ENCODE measurements around the gene GALNT10.

Gene GALNT10

DNA sequence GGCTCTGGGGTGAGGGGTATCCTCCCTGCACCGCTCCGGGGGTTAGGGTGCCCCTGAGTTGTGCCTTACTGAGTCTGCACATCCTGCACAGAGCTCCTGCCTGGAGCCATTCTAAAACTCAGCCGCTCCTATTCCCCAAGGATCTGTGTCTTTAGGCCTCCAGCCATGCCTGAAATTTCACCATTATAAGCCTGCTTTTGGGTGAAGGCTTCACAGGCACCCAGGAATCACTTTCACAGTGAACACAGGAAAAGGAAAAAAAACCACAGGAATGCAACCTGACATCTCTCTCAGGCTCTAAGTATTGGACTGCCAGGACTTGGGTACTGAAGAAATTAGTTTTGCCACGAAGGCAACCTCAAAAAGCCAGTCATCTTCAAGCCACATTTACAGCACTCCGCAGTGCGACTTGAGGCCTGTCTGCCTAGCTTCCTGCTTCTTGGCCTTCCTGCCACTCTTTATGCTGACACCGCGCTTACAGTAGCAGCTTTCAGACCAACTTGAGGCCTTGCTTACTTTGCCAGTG, 30.9 kb downstream of the GALNT10 start:
- Mint-ChIP-seq H3K27ac (peak overlapping the region; percentile 67), H3K36me3 (ENCODE audit: low read depth) (peaks cover 31% of the 10 kb centered on the region), H3K4me3 (peak overlapping the region; percentile 41), H3K9me3 (peaks cover 7% of the 10 kb centered on the region), H3K27me3 (ENCODE audit: low read depth) (no peaks in the 10 kb centered on the region), H3K4me1 (ENCODE audit: low read depth) (peaks cover 42% of the 10 kb centered on the region)
- DNase-seq (ENCODE audit: low spot score) = peak; percentile 60

DNA sequence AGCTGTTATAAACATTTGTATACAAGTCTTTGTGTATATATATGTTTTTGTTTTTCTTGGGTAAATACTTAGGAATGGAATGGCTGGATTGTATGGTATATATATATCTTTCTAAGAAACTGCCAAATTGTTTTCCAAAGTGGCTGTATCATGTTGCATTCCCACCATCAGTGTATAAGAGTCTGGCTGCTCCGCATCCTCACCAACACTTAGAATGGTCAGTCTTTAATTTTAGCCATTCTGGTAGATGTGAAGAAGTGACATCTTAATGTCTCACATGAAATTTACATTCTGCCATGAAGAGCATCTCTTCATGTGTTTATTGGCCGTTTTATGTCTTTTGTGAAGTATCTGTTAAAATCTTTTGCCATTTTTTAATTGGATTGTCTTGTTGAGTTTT, 31.9 kb downstream of the GALNT10 start:
- no peaks in the 10 kb centered on the region for H3K27me3 Mint-ChIP-seq (ENCODE audit: low read depth)
- peak overlapping the region; percentile 67 for H3K27ac Mint-ChIP-seq
- peaks cover 37% of the 10 kb centered on the region for H3K36me3 Mint-ChIP-seq (ENCODE audit: low read depth)
- peak overlapping the region; percentile 7 for H3K4me3 Mint-ChIP-seq
- H3K9me3 Mint-ChIP-seq = peaks cover 17% of the 10 kb centered on the region
- H3K4me1 Mint-ChIP-seq (ENCODE audit: low read depth) = peaks cover 33% of the 10 kb centered on the region
- DNase-seq (ENCODE audit: low spot score) = no peak

DNA sequence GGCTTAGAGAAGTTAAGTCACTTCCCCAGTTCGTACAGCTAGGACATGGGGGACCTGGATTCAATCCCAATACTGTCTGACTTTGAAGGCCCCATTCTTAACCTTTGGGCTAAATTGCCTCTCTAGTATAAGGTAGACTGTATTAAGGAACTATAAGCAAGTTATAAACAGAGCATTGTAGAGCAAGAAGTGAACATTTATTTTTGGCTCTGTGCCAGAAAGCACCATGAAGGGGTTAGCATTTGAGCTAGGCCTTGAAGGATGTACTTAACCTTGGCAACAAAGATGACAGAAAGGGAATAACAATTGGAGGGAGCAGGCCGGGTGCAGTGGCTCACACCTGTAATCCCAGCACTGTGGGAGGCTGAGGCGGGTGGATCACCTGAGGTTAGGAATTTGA, 32.8 kb downstream of the GALNT10 start:
- Mint-ChIP-seq H3K4me3 (no peak overlapping the region), H3K9me3 (peaks cover 24% of the 10 kb centered on the region), H3K27ac (no peak overlapping the region), H3K36me3 (ENCODE audit: low read depth) (peaks cover 46% of the 10 kb centered on the region), H3K4me1 (ENCODE audit: low read depth) (peaks cover 34% of the 10 kb centered on the region), H3K27me3 (ENCODE audit: low read depth) (no peaks in the 10 kb centered on the region)
- no peak for DNase-seq (ENCODE audit: low spot score)

DNA sequence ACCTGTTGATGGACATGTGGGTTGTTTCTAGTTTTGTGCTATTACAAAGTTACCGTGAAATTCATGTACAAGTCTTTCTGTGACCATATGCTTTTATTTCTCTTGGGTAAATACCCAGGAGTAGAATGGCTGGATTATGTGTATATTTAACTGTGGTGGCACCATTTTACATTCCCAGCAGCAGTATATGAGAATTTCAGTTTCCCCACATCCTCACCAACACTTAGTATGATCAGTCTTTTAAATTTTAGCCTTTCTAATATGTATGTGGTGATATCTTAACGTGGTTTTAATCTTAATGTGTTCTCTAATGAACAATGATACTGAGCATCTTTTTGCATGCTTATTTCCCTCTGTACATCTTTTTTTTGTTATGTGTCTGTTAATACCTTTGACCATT, 36.6 kb downstream of the GALNT10 start:
- Mint-ChIP-seq H3K36me3 (ENCODE audit: low read depth) (peaks cover 49% of the 10 kb centered on the region), H3K4me3 (no peak overlapping the region), H3K4me1 (ENCODE audit: low read depth) (peaks cover 31% of the 10 kb centered on the region), H3K9me3 (peaks cover 24% of the 10 kb centered on the region), H3K27me3 (ENCODE audit: low read depth) (no peaks in the 10 kb centered on the region), H3K27ac (no peak overlapping the region)
- no peak for DNase-seq (ENCODE audit: low spot score)

DNA sequence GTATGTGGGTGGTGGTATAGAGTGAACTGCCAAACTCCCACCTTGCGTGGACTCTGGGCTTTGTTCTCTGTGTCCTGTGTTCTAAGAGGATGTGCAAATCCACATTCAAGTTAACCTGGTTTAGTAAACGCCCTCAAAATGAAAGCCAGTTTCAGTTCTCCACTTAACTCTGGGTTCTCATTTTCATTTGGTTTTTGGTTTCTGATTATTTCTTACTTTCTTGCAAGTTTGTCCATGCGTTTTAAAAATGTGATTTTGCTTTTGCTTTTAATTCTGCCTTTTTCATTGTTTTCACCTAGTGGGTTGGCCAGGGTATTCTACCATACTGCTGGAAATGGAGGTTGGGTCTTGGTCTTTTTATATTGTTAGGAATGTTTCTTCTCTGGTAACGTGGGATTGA, 38.2 kb downstream of the GALNT10 start:
- Mint-ChIP-seq H3K9me3 (peaks cover 24% of the 10 kb centered on the region), H3K4me1 (ENCODE audit: low read depth) (peaks cover 34% of the 10 kb centered on the region), H3K27me3 (ENCODE audit: low read depth) (no peaks in the 10 kb centered on the region), H3K4me3 (peak overlapping the region; percentile 9), H3K27ac (peak overlapping the region; percentile 9), H3K36me3 (ENCODE audit: low read depth) (peaks cover 42% of the 10 kb centered on the region)
- no peak for DNase-seq (ENCODE audit: low spot score)

DNA sequence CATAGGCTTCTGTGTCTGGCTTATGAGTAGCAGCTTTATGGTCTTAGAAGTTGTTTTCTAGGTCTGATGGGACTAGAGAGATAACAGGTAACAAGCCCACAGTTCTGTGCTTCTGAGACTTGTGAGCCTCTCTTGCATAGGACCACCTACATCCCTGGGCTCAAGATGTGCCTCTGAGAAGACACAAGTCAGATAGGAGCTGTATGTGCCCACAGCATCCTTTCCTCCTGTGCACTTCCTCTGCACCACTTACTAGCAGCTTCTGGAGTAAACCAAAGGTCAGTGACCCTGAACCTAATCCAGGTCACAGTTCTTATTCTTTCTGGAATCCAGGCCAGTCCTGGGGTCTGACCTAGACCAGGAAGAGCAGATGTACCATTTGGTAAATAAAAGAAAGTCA, 40.0 kb downstream of the GALNT10 start:
- peaks cover 42% of the 10 kb centered on the region for H3K36me3 Mint-ChIP-seq (ENCODE audit: low read depth)
- H3K4me1 Mint-ChIP-seq (ENCODE audit: low read depth) = peaks cover 36% of the 10 kb centered on the region
- no peak overlapping the region for H3K27ac Mint-ChIP-seq
- no peak overlapping the region for H3K4me3 Mint-ChIP-seq
- DNase-seq (ENCODE audit: low spot score) = no peak
- H3K27me3 Mint-ChIP-seq (ENCODE audit: low read depth) = no peaks in the 10 kb centered on the region
- peaks cover 23% of the 10 kb centered on the region for H3K9me3 Mint-ChIP-seq

DNA sequence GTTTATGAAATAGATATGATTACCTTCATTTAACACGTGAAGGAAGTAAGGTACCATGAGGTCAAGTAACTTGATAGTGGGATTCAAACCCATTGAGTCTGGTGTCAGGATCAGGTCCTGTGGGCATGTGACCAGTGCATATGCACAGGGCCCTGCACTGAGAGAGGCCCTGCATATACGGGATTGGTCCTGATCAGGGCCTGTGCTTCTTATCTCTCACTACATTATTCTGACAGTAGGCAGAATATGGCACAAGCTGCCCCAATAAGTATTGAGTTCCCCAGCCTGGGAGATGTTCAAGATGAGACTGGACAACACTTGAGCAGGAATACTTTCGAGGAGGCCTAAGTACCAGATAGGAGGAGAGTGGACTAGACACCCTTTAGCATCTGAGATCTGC, 44.0 kb downstream of the GALNT10 start:
- Mint-ChIP-seq H3K27ac (no peak overlapping the region), H3K4me1 (ENCODE audit: low read depth) (peaks cover 39% of the 10 kb centered on the region), H3K36me3 (ENCODE audit: low read depth) (peaks cover 10% of the 10 kb centered on the region), H3K4me3 (no peak overlapping the region), H3K9me3 (no peaks in the 10 kb centered on the region), H3K27me3 (ENCODE audit: low read depth) (no peaks in the 10 kb centered on the region)
- no peak for DNase-seq (ENCODE audit: low spot score)

DNA sequence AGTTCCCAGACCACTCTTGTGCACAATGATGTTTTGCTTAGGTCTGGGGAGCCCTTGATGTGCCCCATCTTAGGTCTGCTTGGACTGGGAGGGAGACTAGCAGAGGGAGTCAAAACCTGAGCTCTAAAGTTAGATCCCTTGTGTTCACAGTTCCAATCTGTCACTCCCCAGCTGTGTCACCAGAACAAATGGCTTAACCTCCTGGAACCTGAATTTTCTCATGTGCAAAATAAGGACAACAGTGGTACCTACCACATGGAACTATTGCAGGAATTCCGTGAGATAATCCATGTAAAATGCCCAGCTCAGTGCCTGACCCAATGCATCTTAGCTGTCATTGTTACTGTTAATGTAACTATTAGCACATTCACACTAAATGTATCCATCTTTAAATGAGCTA, 45.5 kb downstream of the GALNT10 start:
- H3K27me3 Mint-ChIP-seq (ENCODE audit: low read depth) = no peaks in the 10 kb centered on the region
- H3K4me3 Mint-ChIP-seq = no peak overlapping the region
- peaks cover 29% of the 10 kb centered on the region for H3K4me1 Mint-ChIP-seq (ENCODE audit: low read depth)
- DNase-seq (ENCODE audit: low spot score) = no peak
- H3K36me3 Mint-ChIP-seq (ENCODE audit: low read depth) = peaks cover 2% of the 10 kb centered on the region
- no peak overlapping the region for H3K27ac Mint-ChIP-seq
- no peaks in the 10 kb centered on the region for H3K9me3 Mint-ChIP-seq

DNA sequence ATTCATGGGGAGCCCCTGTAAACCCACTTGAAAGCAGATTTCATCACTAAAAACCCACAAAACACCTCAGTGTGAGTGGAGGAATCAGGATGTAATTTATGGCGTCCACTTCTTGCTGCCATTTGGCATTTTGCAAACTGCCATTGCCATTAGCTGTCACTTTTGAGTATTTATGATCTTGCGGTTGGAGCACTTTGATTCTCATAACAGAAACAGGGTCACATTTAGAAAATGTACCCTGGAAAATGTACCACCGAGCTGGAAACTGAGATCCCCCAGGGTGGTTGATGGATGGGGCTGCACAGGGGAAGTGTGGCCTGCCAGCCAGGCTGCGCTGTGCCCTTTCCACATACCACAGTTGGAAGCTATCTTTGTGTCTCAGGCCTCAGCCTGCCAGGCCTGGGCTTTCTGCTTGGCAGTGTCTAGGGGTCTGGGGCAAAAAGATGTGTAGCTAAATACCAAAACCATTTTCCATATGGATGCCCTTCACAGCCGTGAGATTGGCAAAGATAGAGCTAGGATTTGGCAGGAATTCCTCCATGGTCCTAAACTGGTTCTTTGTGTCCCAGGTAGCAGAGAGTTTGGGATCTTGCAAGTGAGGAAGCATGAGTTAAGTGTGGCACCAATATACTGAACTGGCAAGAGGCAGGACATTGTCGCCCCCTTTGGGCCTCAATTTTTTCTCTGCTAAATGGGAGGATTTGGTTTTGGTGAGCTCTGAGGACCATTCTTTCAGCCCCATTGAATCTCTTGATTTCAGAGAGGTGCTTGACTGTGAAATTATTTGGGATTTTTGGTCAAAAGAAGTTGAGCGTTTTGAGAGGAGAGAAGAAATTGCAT, 46.2 kb downstream of the GALNT10 start:
- no peak overlapping the region for H3K27ac Mint-ChIP-seq
- no peak overlapping the region for H3K4me3 Mint-ChIP-seq
- H3K4me1 Mint-ChIP-seq (ENCODE audit: low read depth) = peaks cover 27% of the 10 kb centered on the region
- H3K36me3 Mint-ChIP-seq (ENCODE audit: low read depth) = peaks cover 2% of the 10 kb centered on the region
- H3K9me3 Mint-ChIP-seq = no peaks in the 10 kb centered on the region
- DNase-seq (ENCODE audit: low spot score) = no peak
- no peaks in the 10 kb centered on the region for H3K27me3 Mint-ChIP-seq (ENCODE audit: low read depth)

DNA sequence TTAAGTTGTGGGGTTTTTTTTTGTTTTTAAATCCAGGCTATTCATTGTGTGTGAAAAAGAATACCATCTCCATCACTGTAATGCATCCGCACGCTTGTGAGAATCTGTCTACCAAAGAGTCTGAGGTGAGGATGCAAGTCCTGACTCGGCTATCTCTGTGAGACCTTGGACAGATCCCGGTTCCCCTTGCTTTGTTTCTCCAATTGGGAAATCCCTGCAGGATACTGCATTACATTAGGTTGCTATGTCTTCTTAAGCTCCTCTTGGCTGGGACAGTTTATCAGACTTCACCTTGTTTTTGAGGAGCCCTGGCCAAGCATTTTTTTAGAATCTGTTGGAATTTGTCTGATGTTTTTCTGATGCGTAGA, 46.8 kb downstream of the GALNT10 start:
- Mint-ChIP-seq H3K27me3 (ENCODE audit: low read depth) (no peaks in the 10 kb centered on the region), H3K4me3 (no peak overlapping the region), H3K27ac (no peak overlapping the region), H3K4me1 (ENCODE audit: low read depth) (peaks cover 23% of the 10 kb centered on the region), H3K9me3 (no peaks in the 10 kb centered on the region), H3K36me3 (ENCODE audit: low read depth) (peaks cover 2% of the 10 kb centered on the region)
- no peak for DNase-seq (ENCODE audit: low spot score)

DNA sequence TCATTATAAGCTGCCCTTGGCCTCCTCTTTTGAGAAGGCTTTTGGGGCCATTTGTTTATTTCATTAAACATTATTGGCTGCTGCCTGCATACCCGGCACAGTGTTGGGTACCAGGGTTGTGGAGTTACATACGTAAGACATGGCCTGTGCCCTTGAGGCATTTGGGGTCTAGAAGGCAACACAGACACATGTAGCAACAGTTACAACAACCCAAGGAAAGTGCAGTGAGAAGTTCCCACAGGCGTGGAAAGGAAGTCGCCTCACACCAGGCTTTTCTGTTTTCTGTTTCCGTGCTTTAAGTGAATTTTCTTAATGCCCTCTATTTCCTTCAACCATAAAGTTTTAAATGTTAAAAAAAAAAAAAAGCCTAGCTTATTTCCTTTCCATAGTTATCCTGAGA, 47.4 kb downstream of the GALNT10 start:
- H3K9me3 Mint-ChIP-seq = no peaks in the 10 kb centered on the region
- no peaks in the 10 kb centered on the region for H3K27me3 Mint-ChIP-seq (ENCODE audit: low read depth)
- peaks cover 23% of the 10 kb centered on the region for H3K4me1 Mint-ChIP-seq (ENCODE audit: low read depth)
- no peak for DNase-seq (ENCODE audit: low spot score)
- no peak overlapping the region for H3K27ac Mint-ChIP-seq
- no peaks in the 10 kb centered on the region for H3K36me3 Mint-ChIP-seq (ENCODE audit: low read depth)
- H3K4me3 Mint-ChIP-seq = no peak overlapping the region

DNA sequence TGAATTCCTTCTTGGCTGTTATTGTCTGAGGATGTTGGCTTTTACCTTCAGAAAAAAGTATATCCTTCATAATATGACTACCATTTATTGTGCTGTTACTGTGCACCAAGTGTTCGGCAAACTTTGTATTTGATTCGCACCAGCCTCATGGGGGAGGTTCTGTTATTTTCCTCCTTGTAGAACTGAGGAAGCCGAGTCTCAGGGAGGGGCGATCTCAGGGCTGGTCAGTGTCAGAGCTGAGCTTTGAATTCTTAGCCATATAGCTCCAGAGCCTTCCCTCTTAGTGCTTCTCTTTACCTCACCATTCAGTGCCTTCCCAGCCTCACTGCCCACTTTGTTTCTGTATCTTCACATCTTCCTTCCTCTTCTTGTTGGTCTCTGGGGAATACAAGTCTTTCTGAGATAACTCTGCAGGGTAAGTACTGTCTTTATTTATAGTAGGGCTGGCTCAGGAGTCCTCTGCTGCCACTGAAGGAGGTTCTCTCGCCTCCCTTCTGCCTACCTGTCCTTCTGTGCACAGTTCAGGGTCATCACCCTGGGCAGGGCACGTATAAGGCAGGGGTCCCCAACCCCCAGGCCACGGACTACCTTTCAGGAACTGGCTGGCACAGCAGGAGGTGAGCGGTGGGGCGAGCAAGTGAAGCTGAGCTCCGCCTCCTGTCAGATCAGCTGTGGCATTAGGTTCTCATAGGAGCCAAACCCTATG, 48.4 kb downstream of the GALNT10 start:
- Mint-ChIP-seq H3K27me3 (ENCODE audit: low read depth) (no peaks in the 10 kb centered on the region), H3K4me3 (no peak overlapping the region), H3K9me3 (no peaks in the 10 kb centered on the region), H3K36me3 (ENCODE audit: low read depth) (no peaks in the 10 kb centered on the region), H3K27ac (no peak overlapping the region), H3K4me1 (ENCODE audit: low read depth) (peaks cover 17% of the 10 kb centered on the region)
- DNase-seq (ENCODE audit: low spot score) = no peak

DNA sequence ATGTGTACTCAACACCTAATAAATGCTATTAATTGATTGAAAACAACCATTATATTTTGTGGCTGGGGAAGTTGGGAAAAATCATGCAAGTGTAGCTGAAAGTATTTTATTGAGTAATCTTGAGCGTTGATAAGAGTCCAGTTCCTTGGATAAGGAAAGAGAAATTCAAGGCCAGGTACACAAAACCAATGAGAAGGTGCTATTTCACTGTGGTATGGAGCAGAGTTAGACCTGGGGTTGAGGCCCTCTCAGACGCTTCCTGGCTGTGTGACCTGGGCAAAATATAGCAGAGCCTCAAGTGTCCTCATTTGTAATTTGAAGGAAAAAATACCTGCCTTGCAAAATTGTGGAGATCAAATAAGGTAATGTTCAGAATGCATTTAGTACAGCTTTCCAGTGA, 50.1 kb downstream of the GALNT10 start:
- Mint-ChIP-seq H3K4me3 (no peak overlapping the region), H3K36me3 (ENCODE audit: low read depth) (peaks cover 3% of the 10 kb centered on the region), H3K27me3 (ENCODE audit: low read depth) (no peaks in the 10 kb centered on the region), H3K9me3 (no peaks in the 10 kb centered on the region), H3K27ac (no peak overlapping the region), H3K4me1 (ENCODE audit: low read depth) (peaks cover 17% of the 10 kb centered on the region)
- no peak for DNase-seq (ENCODE audit: low spot score)

DNA sequence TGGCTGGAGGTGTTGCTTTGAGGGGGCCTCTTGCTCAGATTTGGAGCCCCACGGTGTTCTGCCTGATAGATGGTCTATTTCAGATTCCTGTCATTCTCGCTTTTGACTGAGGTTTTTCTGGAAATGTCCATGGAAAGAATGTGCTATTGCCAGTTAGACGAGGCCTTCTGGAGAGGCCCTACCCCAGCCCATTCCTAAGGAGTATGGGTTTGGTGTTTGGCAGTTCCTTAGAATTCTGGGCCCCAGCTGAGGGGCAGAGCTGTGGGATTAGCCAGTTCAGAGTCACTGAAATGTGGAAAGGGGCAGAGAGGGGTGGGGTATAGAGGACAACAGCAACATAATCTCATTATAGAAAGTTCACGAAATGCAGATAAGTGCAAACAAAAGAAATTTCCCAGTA, 50.5 kb downstream of the GALNT10 start:
- DNase-seq (ENCODE audit: low spot score) = no peak
- no peaks in the 10 kb centered on the region for H3K9me3 Mint-ChIP-seq
- H3K36me3 Mint-ChIP-seq (ENCODE audit: low read depth) = peaks cover 3% of the 10 kb centered on the region
- no peaks in the 10 kb centered on the region for H3K27me3 Mint-ChIP-seq (ENCODE audit: low read depth)
- no peak overlapping the region for H3K27ac Mint-ChIP-seq
- H3K4me3 Mint-ChIP-seq = no peak overlapping the region
- peaks cover 14% of the 10 kb centered on the region for H3K4me1 Mint-ChIP-seq (ENCODE audit: low read depth)
